Hepatocyte (in vitro differentiated cells): ENCODE results near the gene FRA10AC1.

Experiments
- EZH2 ChIP-seq: fragments of 200-600 bp; sonication (generic); IDR thresholded peaks from 2 replicates; pipeline ENCODE4 v1.6.1; 2016; ENCODE audit warnings: antibody characterized with exemption, mild to moderate bottlenecking, borderline replicate concordance
- EZH2phosphoT487 ChIP-seq: fragments of 200-600 bp; sonication (generic); IDR thresholded peaks from one replicate; pipeline ENCODE4 v1.6.1; 2018; ENCODE audit warnings: antibody characterized with exemption, mild to moderate bottlenecking, low read depth, moderate library complexity; ENCODE audit not compliant: unreplicated experiment, severe bottlenecking
- TF ChIP-seq, protein P1 (sequence below): fragments of 200-600 bp; sonication (generic); IDR thresholded peaks from 2 replicates; pipeline ENCODE4 v1.5.1; 2016; ENCODE audit warnings: antibody characterized with exemption, mild to moderate bottlenecking; ENCODE audit not compliant: poor library complexity

GRCh38 chr10:93656155-93656554 lies 46.2 kb downstream of the FRA10AC1 start:
- TF ChIP-seq EZH2 (no peak), EZH2phosphoT487 (no peak)
- TF ChIP-seq, protein P1, sequence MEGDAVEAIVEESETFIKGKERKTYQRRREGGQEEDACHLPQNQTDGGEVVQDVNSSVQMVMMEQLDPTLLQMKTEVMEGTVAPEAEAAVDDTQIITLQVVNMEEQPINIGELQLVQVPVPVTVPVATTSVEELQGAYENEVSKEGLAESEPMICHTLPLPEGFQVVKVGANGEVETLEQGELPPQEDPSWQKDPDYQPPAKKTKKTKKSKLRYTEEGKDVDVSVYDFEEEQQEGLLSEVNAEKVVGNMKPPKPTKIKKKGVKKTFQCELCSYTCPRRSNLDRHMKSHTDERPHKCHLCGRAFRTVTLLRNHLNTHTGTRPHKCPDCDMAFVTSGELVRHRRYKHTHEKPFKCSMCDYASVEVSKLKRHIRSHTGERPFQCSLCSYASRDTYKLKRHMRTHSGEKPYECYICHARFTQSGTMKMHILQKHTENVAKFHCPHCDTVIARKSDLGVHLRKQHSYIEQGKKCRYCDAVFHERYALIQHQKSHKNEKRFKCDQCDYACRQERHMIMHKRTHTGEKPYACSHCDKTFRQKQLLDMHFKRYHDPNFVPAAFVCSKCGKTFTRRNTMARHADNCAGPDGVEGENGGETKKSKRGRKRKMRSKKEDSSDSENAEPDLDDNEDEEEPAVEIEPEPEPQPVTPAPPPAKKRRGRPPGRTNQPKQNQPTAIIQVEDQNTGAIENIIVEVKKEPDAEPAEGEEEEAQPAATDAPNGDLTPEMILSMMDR: no peak
